HL-60/S4 treated with retinoic acid at 250 ng/mL for 4 days and 3 days (cell line): ENCODE results near the gene LZTR1.

Experiments used
- in situ Hi-C: fragments of 300-500 bp; cut with MboI; formaldehyde crosslinking; loops from 2 replicates; pipeline ENCODE4 v1.7.0; 2022; ENCODE audit warnings: low sequenced_read_pairs

LZTR1 gene

GRCh38 chr22:21028277-21029251 lies 46.5 kb downstream of the LZTR1 start:
- in situ Hi-C loops: no loop called here

- in situ Hi-C loops: loop anchor here (10.0 kb wide), 1 partner anchor 65 kb away; no protein-coding TSS in a partner anchor
These were observed 47.5 kb downstream of the LZTR1 start for GRCh38 chr22:21029486-21030025.

GRCh38 chr22:21030032-21030431 lies 47.9 kb downstream of the LZTR1 start:
- in situ Hi-C loops: loop anchor here (10.0 kb wide), 1 partner anchor 65 kb away; no protein-coding TSS in a partner anchor

- in situ Hi-C loops: loop anchor here (10.0 kb wide), 1 partner anchor 64 kb away; no protein-coding TSS in a partner anchor
These were observed 48.8 kb downstream of the LZTR1 start for GRCh38 chr22:21030621-21031544.

- in situ Hi-C loops: loop anchor here (10.0 kb wide), 1 partner anchor 63 kb away; no protein-coding TSS in a partner anchor
These were observed 49.5 kb downstream of the LZTR1 start for GRCh38 chr22:21031545-21032036.

- in situ Hi-C loops: loop anchor here (10.0 kb wide), 1 partner anchor 63 kb away; no protein-coding TSS in a partner anchor
These were observed 50.2 kb downstream of the LZTR1 start, which contains the start of gene SLC7A4 for GRCh38 chr22:21032037-21032867. TSS of gene SLC7A4 (minus strand) at chr22:21032561. CDS start at chr22:21031812, 749 bp downstream.

GRCh38 chr22:21032868-21033688 lies 51.0 kb downstream of the LZTR1 start:
- in situ Hi-C loops: loop anchor here (10.0 kb wide), 1 partner anchor 62 kb away; no protein-coding TSS in a partner anchor

- in situ Hi-C loops: loop anchor here (10.0 kb wide), 1 partner anchor 61 kb away; no protein-coding TSS in a partner anchor
These were observed 51.8 kb downstream of the LZTR1 start for GRCh38 chr22:21033895-21034294.

- in situ Hi-C loops: loop anchor here (10.0 kb wide), 1 partner anchor 60 kb away; no protein-coding TSS in a partner anchor
These were observed 52.9 kb downstream of the LZTR1 start for GRCh38 chr22:21034989-21035388.

GRCh38 chr22:21038405-21038804 lies 56.3 kb downstream of the LZTR1 start:
- in situ Hi-C loops: loop anchor here (10.0 kb wide), 1 partner anchor 56 kb away; no protein-coding TSS in a partner anchor

GRCh38 chr22:21039158-21039557 lies 57.1 kb downstream of the LZTR1 start:
- in situ Hi-C loops: loop anchor here (10.0 kb wide), 1 partner anchor 56 kb away; no protein-coding TSS in a partner anchor

- in situ Hi-C loops: no loop called here
These were observed 59.8 kb downstream of the LZTR1 start for GRCh38 chr22:21041937-21042336.

- in situ Hi-C loops: no loop called here
These were observed 61.1 kb downstream of the LZTR1 start for GRCh38 chr22:21042978-21043859.

GRCh38 chr22:21043860-21044535 lies 61.9 kb downstream of the LZTR1 start:
- in situ Hi-C loops: no loop called here

GRCh38 chr22:21044931-21045584 lies 63.0 kb downstream of the LZTR1 start:
- in situ Hi-C loops: no loop called here

GRCh38 chr22:21045585-21046294 lies 63.6 kb downstream of the LZTR1 start, which contains the start of gene LRRC74B:
TSS of gene LRRC74B (plus strand) at chr22:21045946. CDS start at chr22:21045987, 41 bp downstream.
- in situ Hi-C loops: no loop called here
